Loucy (cell line): Measurements from ENCODE around the gene NADSYN1.

Source experiments
- CTCF ChIP-seq: fragments of 200-600 bp; sonication (generic); conservative IDR thresholded peaks from 2 replicates; pipeline ENCODE4 v1.5.1; 2014; ENCODE audit warnings: mild to moderate bottlenecking, antibody characterized with exemption, low read length
- EZH2phosphoT487 ChIP-seq: fragments of 200-600 bp; IDR thresholded peaks from 2 replicates; pipeline ENCODE4 v1.6.1; 2018; ENCODE audit warnings: antibody characterized with exemption, mild to moderate bottlenecking, moderate library complexity, borderline replicate concordance

- TF ChIP-seq CTCF: no peak
- no peak for TF ChIP-seq EZH2phosphoT487
These were observed 29.2 kb downstream of the NADSYN1 start for GRCh38 chr11:71482216-71482615.
